Measurements from ENCODE around the gene DNAJC22. TPM values are rescaled to one million over a fixed set of nuclear protein-coding genes. Genes with fewer than 3 reads are reported as not detected.
A peak's percentile ranks its signal among the peaks of the same experiment; 100 is the strongest.

DNAJC22 gene
- total RNA-seq, 2 donors from 2014 or later: 0.68 to 1.5 TPM

DNA sequence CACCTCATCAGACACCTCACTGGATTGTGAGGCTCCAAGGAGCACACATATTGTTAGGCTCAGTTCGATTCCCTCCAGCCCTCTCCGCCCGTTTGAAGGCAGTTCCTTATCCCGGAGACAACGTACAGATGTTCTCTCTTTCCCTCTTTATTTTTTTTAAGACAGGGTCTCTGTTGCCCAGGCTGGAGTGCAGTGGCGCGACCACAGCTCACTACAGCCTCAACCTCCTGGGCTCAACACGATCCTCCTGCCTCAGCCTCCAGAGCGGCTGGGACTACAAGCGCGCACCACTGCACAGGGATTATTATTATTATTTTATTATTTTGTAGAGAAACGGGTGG, 24.4 kb upstream of the DNAJC22 start:
- no peaks in the 10 kb centered on the region for H3K27me3 ChIP-seq (replicated peaks; ENCODE audit: insufficient read depth)
- no peaks in the 10 kb centered on the region for H3K36me3 ChIP-seq
- TF ChIP-seq, protein P1, sequence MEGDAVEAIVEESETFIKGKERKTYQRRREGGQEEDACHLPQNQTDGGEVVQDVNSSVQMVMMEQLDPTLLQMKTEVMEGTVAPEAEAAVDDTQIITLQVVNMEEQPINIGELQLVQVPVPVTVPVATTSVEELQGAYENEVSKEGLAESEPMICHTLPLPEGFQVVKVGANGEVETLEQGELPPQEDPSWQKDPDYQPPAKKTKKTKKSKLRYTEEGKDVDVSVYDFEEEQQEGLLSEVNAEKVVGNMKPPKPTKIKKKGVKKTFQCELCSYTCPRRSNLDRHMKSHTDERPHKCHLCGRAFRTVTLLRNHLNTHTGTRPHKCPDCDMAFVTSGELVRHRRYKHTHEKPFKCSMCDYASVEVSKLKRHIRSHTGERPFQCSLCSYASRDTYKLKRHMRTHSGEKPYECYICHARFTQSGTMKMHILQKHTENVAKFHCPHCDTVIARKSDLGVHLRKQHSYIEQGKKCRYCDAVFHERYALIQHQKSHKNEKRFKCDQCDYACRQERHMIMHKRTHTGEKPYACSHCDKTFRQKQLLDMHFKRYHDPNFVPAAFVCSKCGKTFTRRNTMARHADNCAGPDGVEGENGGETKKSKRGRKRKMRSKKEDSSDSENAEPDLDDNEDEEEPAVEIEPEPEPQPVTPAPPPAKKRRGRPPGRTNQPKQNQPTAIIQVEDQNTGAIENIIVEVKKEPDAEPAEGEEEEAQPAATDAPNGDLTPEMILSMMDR (IDR thresholded peaks at IDR 0.05): no peak
- peak overlapping the region; percentile 93 for H3K4me3 ChIP-seq
- no peak for ATAC-seq (ENCODE audit: insufficient number of reproducible peaks, low FRiP score, low read depth)
- H3K27ac ChIP-seq: no peak overlapping the region
- no peak for DNase-seq (ENCODE audit: low spot score)
- no peaks in the 10 kb centered on the region for H3K9me3 ChIP-seq
- H3K4me1 ChIP-seq (ENCODE audit: control insufficient read depth in 1 of 2, low read depth in 2 of 2): peaks cover 11 to 16% of the 10 kb centered on the region in 2 donors

- H3K27me3 ChIP-seq (replicated peaks; ENCODE audit: insufficient read depth): no peaks in the 10 kb centered on the region
- H3K36me3 ChIP-seq: no peaks in the 10 kb centered on the region
- no peaks in the 10 kb centered on the region for H3K9me3 ChIP-seq
- H3K4me1 ChIP-seq (ENCODE audit: control insufficient read depth in 1 of 2, low read depth in 2 of 2): peaks cover 11 to 16% of the 10 kb centered on the region in 2 donors
- DNase-seq (ENCODE audit: low spot score): peak; percentile 87
- H3K4me3 ChIP-seq: peak within 1 kb of the TSS; percentile 93
- TF ChIP-seq, protein P1 (IDR thresholded peaks at IDR 0.05): no peak
- ATAC-seq (ENCODE audit: insufficient number of reproducible peaks, low FRiP score, low read depth): peak; percentile 98
- no peak within 1 kb of the TSS for H3K27ac ChIP-seq
Measured at GRCh38 chr12:49322708-49323523, 23.8 kb upstream of the DNAJC22 start, which contains the start of gene TROAP. TSS of gene TROAP (plus strand) at chr12:49323255. CDS start at chr12:49323609, 354 bp downstream.

GRCh38 chr12:49323524-49324097, 23.1 kb upstream of the DNAJC22 start:
- Histone ChIP-seq H3K9me3 (no peaks in the 10 kb centered on the region), H3K4me3 (peak overlapping the region; percentile 93), H3K27me3 (replicated peaks; ENCODE audit: insufficient read depth) (no peaks in the 10 kb centered on the region), H3K36me3 (no peaks in the 10 kb centered on the region), H3K27ac (no peak overlapping the region), H3K4me1 (ENCODE audit: control insufficient read depth in 1 of 2, low read depth in 2 of 2) (peaks cover 11 to 16% of the 10 kb centered on the region in 2 donors)
- TF ChIP-seq, protein P1 (IDR thresholded peaks at IDR 0.05): no peak
- no peak for DNase-seq (ENCODE audit: low spot score)
- ATAC-seq (ENCODE audit: insufficient number of reproducible peaks, low FRiP score, low read depth): no peak

DNA sequence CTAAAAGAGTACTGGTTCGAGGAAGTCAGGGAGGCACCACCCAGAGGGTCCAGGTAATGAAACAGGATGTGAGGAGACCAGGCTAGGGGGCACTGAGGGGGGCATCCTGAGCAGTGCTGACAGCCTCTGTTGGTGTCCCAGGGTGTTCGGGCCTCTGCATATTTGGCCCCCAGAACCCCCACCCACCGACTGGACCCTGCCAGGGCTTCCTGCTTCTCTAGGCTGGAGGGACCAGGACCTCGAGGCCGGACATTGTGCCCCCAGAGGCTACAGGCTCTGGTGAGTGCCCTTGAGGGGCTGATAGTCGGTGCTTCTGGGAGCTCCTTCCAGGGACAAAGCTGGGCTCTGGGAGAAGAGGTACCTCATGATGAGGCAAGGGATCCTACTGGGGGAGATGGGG, 21.1 kb upstream of the DNAJC22 start:
- ATAC-seq (ENCODE audit: insufficient number of reproducible peaks, low FRiP score, low read depth) (no peak), DNase-seq (ENCODE audit: low spot score) (no peak)
- Histone ChIP-seq H3K27ac (no peak overlapping the region), H3K4me1 (ENCODE audit: control insufficient read depth in 1 of 2, low read depth in 2 of 2) (peaks cover 11 to 16% of the 10 kb centered on the region in 2 donors), H3K27me3 (replicated peaks; ENCODE audit: insufficient read depth) (no peaks in the 10 kb centered on the region), H3K9me3 (no peaks in the 10 kb centered on the region), H3K4me3 (no peak overlapping the region), H3K36me3 (no peaks in the 10 kb centered on the region)
- TF ChIP-seq, protein P1 (IDR thresholded peaks at IDR 0.05): no peak

- Histone ChIP-seq H3K27me3 (replicated peaks; ENCODE audit: insufficient read depth) (no peaks in the 10 kb centered on the region), H3K36me3 (no peaks in the 10 kb centered on the region), H3K4me3 (no peak overlapping the region), H3K9me3 (no peaks in the 10 kb centered on the region), H3K4me1 (ENCODE audit: control insufficient read depth in 1 of 2, low read depth in 2 of 2) (peaks cover 7 to 11% of the 10 kb centered on the region in 2 donors), H3K27ac (no peak overlapping the region)
- ATAC-seq (ENCODE audit: insufficient number of reproducible peaks, low FRiP score, low read depth) (no peak), DNase-seq (ENCODE audit: low spot score) (no peak)
- TF ChIP-seq, protein P1 (IDR thresholded peaks at IDR 0.05): no peak
Measured at GRCh38 chr12:49327368-49327767, 19.3 kb upstream of the DNAJC22 start.
